Measurements from ENCODE around the gene FNTB.

The FNTB gene

DNA sequence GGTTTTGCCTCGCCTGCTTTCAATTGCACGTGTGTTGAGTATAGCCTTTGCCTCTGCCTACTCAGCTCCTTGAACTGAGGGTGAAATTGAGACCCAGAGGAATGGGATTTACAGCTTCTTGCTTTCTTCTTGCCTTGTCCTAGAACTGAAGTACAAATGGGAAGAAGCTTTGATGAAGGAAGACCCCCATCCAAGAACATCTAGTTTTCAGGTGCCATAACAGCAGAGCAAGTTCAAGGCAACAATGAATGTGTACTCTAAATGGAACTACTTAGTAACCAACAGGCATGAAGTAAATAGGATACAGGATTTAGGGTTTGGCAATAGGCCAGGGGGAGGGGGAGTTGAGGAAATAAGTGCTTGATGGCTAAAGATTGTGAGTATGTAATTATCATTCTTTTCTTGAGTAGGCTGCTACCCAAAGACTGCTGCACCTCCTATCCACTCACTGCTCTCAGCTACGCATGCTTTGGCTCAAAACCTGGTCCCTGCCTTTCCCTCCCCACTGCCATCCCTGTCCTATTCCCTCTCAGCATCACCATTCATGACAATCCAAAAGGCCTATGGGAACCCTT, 46.3 kb upstream of the FNTB start:
- in situ Hi-C loops (cut with HindIII; ENCODE audit: low sequenced_read_pairs), result no loop called here
- no peak for TF ChIP-seq CTCF (IDR thresholded peaks at IDR 0.05; ENCODE audit: low read depth, low read length)
- DNase-seq (ENCODE audit: low read depth, low spot score), result no peak
- H3K4me3 ChIP-seq (ENCODE audit: low read depth, low read length), result no peak overlapping the region

GRCh38 chr14:64942531-64943111, 44.1 kb upstream of the FNTB start, which contains the start of gene GPX2:
TSS of gene GPX2 (minus strand) at chr14:64942745. CDS start at chr14:64942726, 19 bp downstream.
- no peak for TF ChIP-seq CTCF (IDR thresholded peaks at IDR 0.05; ENCODE audit: low read depth, low read length)
- in situ Hi-C loops (cut with HindIII; ENCODE audit: low sequenced_read_pairs), result no loop called here
- H3K4me3 ChIP-seq (ENCODE audit: low read depth, low read length), result no peak within 1 kb of the TSS
- DNase-seq (ENCODE audit: low read depth, low spot score), result no peak

DNA sequence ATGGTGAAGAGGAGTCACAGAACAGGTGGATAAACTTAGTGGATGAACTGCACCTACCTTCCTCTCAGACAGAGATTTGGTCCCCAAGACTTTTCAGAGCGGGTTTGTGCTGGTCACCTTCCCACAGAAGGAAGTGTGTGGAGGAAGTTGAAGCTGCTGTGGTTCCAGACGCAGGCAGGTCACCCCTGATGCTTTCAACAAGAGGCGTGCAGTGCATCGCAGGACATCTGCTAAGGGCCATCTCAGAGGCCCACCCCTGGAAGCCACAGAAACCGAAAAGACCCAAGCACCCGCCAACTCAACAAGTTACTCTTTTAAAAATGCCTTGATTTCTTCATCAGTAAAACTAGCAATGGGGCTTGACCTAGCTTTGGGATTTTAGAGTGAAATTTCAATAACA, 43.1 kb upstream of the FNTB start:
- in situ Hi-C loops (cut with HindIII; ENCODE audit: low sequenced_read_pairs), result no loop called here
- no peak overlapping the region for H3K4me3 ChIP-seq (ENCODE audit: low read depth, low read length)
- no peak for TF ChIP-seq CTCF (IDR thresholded peaks at IDR 0.05; ENCODE audit: low read depth, low read length)
- no peak for DNase-seq (ENCODE audit: low read depth, low spot score)

GRCh38 chr14:64944041-64944440, 42.7 kb upstream of the FNTB start:
- in situ Hi-C loops (cut with HindIII; ENCODE audit: low sequenced_read_pairs), result no loop called here
- no peak overlapping the region for H3K4me3 ChIP-seq (ENCODE audit: low read depth, low read length)
- no peak for DNase-seq (ENCODE audit: low read depth, low spot score)
- no peak for TF ChIP-seq CTCF (IDR thresholded peaks at IDR 0.05; ENCODE audit: low read depth, low read length)

DNA sequence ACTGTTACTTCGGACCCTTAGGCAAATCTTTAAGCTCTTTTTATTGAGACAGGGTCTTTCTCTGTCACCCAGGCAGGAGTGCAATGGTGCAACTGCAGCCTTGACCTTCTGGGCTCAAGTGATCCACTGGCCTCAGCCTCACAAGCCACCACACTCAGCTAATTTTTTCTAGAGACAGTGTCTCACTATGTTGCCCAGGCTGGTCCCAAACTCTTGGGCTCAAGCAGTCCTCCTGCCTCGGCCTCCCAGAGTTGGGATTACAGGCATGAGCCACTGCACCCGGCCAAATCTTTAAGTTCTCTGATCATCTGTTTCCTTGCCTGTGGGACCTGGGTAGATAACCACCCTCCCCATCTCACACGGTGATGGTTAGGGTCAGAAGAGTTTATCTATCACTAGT, 41.8 kb upstream of the FNTB start:
- no peak for DNase-seq (ENCODE audit: low read depth, low spot score)
- H3K4me3 ChIP-seq (ENCODE audit: low read depth, low read length), result no peak overlapping the region
- TF ChIP-seq CTCF (IDR thresholded peaks at IDR 0.05; ENCODE audit: low read depth, low read length), result no peak
- in situ Hi-C loops (cut with HindIII; ENCODE audit: low sequenced_read_pairs), result no loop called here

DNA sequence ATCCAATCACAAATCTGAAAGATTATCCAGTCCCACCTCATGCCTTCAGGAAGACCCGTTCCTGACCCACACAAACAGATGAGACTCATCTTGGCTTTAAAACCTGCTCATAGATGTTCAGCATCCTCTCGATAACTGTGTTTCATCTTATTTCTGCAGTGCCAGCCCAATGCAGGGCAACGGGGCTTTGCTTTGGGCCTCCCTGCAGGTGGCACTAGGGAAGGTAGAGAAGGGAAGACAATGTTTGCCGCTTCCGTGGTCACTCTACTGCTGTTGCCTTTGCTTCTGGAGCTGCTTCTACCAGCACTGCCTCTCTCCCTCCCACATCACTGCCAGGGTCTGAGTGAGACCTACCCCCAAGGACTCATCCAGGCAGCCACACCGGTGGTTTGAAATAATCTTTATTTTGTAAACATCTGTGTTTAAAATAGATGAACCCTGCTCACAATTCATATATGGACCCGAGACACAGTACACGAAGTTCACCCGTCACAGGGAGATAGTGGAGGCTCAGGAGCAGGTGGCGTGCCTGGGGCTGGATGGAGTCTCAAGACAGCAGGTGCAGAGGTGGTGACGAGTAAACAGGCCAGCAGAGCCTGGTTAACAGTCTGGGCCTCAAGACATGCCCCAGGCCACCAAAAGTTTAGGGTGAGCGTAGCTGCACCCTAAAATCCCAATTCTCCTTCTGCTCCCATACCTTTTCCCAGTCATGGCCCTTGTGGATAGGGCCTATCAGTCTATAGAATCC, 41.1 kb upstream of the FNTB start:
- in situ Hi-C loops (cut with HindIII; ENCODE audit: low sequenced_read_pairs), result no loop called here
- TF ChIP-seq CTCF (IDR thresholded peaks at IDR 0.05; ENCODE audit: low read depth, low read length), result no peak
- no peak overlapping the region for H3K4me3 ChIP-seq (ENCODE audit: low read depth, low read length)
- no peak for DNase-seq (ENCODE audit: low read depth, low spot score)
